PC-3 (cell line): ENCODE measurements around the gene MAFF.

Experiments
- CTCF ChIP-seq: fragments of 300-600 bp; sonication (generic); conservative IDR thresholded peaks from 2 replicates; pipeline ENCODE4 v1.5.1; 2017; ENCODE audit warnings: antibody characterized with exemption, low read depth, mild to moderate bottlenecking, low read length
- EZH2phosphoT487 ChIP-seq: fragments of 300-600 bp; sonication (generic); IDR thresholded peaks from 2 replicates; pipeline ENCODE4 v1.6.1; 2018; ENCODE audit warnings: mild to moderate bottlenecking, antibody characterized with exemption, low read length, borderline replicate concordance

- no peak for TF ChIP-seq EZH2phosphoT487
- no peak for TF ChIP-seq CTCF
Measured at GRCh38 chr22:38180841-38181452, 20.8 kb upstream of the MAFF start.
